ENCODE measurements around the gene KRTAP10-4.
"Not testable (repeated sequence)": the region's sequence is repeated elsewhere in the genome, so short reads cannot be mapped to it uniquely, and the experiment has no call there.

Gene KRTAP10-4

DNA sequence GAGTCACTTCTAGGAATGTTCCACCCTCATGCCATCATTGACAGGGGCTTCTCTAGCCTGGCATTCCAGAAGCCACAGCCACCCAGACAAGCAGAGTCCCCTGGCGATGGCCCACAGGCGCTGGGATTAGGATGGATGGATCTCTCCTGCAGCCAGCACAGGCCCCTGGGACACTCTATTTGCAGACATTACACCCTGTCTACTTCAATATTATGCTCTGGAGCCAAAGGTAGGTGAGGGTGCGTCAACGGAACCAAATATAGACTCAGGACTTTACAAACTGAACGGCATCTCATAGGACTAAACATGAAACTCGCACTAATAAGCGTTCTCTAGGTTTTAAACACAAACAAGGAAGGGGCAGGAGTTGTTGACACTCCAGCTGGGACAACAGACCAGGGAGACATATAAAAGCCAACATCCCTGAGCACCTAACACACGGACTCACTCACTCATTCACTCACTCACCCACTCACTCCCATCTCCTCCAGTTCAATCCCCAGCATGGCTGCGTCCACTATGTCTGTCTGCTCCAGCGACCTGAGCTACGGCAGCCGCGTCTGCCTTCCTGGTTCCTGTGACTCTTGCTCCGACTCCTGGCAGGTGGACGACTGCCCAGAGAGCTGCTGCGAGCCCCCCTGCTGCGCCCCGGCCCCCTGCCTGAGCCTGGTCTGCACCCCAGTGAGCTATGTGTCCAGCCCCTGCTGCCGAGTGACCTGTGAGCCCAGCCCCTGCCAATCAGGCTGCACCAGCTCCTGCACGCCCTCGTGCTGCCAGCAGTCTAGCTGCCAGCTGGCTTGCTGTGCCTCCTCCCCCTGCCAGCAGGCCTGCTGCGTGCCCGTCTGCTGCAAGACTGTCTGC lies 26.8 kb downstream of the KRTAP10-4 start, which contains the start of gene KRTAP10-7:
KRTAP10-7 (plus strand) TSS at position 480 of the 861 bp plus-strand sequence; CDS start at position 505, 25 bp downstream.
- DNase-seq, result not testable (repeated sequence)

DNA sequence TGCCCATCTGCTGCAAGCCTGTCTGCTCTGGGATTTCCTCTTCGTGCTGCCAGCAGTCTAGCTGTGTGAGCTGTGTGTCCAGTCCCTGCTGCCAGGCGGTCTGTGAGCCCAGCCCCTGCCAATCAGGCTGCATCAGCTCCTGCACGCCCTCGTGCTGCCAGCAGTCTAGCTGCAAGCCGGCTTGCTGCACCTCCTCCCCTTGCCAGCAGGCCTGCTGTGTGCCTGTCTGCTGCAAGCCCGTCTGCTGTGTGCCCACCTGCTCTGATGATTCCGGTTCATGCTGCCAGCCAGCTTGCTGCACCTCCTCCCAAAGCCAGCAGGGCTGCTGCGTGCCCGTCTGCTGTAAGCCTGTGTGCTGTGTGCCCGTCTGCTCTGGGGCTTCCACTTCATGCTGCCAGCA lies 27.6 kb downstream of the KRTAP10-4 start:
- DNase-seq, result peak; percentile 68

DNA sequence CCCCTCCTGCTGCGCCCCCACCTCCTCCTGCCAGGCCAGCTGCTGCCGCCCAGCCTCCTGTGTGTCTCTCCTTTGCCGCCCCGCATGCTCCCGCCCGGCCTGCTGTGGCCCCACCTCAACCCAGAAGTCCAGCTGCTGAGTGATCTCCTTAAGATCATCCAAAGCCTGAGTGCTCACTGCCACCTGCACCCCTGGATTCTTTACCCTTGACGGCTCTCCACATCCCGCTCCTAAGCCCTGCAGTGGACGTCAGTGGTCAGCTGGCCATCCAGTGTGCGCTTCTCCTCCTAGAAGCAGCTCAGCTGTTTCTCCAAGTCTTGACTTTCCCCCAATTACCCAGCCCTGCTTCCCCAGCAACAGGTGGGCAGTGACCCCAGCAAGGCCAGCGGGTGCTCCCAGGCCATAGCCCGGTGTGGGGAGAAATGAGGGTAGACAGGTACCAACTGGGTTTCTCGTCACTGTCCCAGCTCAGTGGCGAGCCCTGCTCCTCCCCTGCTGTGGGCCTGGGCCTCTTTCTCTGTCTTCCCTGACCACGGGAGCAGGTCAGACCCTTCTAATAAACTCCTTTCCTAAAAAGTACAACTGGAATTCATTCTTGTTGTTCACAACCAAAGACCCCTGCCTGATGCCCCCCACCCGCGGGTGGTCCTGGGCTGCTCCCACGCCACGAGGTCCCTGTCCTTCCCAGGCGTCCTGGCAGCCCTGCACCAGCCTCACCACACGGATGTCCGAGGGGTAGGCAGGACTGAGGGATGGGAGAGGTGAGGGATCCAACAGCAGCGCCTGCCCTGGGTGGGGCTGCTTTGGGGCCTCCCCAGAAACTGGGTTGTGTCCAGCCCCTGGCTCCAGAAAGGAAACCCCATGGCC lies 28.3 kb downstream of the KRTAP10-4 start:
- no peak for DNase-seq

DNA sequence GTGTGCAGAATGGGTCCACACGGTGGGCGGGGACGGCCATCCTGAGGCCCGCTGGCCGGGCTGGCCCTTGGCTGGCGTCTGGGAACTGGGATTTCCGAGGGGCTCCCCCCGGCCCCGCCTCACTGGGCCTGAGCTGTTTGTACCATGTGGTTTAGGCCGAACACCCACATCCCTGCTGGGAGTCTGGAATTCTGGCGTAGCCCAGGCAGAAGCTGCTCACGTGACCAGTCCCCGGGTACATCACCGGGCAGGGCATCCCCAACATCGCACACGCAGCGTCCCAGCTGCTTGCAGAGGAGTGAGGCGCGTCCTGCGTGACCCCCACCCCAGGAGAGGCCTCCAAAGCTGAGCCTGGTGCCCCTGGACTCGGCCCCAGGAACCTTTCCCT lies 28.9 kb downstream of the KRTAP10-4 start:
- no peak for DNase-seq

DNA sequence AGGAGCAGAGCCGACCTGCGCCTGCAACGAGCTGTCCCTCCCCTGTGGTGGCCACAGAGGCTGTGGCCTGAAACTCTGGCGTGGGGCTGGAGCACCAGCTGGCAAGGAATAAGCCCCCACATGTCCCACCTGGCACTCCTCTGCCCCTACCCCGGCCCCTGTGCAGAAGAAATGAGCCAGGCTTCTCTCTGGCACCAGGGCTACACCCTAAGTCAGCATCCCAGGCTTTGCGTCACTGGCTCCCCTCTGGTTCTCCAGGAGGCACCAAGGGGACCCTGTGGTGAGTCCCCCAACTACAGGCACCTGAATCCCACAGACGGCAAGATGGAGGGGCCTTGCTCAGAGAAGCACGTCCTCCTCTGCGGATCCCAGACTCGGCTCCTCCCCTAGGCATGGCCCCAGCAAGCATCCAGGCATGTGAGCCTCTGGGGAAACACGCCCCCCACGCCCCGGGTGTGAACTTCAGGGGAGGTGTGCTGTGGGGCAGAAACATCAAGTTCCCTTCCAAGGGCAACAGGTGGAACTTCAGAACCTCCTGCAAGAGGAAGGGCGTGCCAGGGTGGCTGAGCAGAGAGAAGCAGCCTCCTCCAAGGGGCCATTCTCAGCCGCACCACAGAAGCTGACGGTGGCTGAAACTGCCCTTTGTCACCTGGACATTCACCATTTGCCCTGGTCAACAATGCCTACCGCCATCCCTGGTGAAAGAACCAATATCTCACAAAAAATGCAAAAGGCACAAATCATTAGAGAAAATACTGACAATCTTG lies 29.8 kb downstream of the KRTAP10-4 start:
- peak; percentile 59 for DNase-seq

DNA sequence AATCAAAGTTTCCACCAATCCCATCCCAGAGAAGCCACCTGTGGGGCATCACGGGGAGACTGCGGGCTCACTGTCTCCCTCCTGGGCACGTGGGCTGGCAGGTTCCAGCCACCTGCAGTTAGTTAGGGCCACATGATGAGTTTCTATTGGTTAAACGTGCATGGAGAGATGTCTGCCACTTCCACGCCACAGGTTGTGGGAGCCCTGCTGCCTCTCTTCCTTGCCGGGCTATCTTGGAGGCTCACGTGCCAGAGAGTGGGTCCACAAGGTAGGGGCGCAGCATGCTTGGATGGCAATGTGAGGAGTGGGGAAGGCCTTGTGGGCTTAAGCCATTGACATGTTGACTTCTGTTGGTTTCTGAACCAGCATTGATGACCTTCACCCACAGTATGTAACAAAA lies 30.4 kb downstream of the KRTAP10-4 start:
- peak; percentile 33 for DNase-seq

DNA sequence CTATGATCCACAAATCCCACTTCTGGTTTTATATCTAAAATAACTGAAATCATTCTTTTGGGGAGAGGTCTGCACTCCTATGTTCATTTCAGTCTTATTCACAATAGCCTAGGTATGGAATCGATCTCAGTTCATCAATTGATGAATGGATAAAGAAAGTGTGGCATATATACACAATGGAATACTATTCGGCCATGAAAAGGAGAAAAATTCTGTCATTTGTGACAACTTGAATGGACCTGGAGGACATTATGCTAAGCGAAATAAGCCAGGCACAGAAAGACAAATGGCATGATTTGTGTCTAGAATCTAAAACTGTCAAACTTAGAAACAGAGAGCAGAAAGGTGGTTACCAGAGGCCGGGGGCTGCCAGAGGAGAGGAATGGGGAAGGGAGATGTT lies 33.0 kb downstream of the KRTAP10-4 start:
- DNase-seq, result no peak

DNA sequence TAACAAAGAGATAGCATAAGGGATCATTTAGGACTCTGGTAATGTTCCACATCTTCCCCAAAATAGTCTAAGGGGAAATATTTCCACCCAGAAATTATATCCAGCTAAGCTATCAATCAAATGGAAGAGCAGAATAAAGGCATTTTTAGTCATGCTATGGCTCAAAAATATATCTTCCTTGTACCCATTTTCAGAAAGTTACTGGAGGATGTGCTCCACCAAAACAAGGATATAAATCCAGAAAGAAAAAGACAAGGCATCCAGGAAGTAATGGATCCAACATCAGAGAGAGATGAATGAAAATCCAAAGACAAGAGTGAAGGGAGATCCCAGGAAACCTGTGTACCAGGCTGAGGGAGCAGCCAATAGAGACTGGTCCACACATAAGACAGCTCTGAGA lies 35.7 kb downstream of the KRTAP10-4 start:
- no peak for DNase-seq

DNA sequence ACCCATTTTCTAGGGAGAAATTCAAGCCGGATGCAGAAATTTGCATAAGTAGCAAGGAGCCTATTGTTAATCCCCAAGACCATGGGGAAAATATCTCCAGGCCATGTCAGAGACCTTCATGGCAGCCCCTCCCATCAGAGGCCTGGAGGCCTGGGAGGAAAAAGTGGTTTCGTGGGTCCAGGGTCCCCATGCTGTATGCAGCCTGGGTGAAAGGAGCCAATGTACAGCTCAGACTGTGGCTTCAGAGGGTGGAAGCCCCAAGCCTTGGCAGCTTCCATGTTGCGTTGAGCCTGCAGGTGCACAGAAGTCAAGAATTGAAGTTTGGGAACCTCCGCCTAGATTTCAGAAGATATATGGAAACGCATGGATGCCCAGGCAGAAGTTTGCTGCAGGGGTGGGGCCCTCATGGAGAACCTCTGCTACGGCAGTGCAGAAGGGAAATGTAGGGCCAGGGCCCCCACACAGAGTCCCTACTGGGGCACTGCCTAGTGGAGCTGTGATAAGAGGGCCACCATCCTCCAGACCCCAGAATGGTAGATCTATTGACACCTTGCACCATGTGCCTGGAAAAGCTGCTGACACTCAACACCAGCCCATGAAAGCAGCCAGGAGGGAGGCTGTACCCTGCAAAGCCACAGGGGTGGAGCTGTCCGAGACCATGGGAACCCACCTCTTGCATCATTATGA lies 36.8 kb downstream of the KRTAP10-4 start:
- not testable (repeated sequence) for DNase-seq

DNA sequence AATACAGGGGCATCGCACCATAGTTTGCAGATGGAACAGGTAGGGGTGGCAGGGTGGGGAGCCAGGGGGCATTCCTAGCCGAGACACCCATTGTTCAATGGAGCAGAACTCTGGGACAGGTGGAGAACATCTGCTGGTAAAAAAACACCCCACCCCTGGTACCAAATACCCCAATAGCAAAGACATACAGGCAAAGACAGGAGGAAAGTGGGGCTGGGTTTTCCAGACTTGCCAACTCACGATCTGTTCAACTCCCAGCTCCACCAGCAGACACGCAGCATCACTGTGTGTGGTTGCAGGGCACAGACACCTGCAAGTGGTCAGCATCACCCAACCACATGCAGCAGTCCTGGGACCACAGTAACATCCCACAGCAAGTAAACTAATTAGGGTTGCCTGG lies 38.0 kb downstream of the KRTAP10-4 start:
- DNase-seq, result peak; percentile 54

DNA sequence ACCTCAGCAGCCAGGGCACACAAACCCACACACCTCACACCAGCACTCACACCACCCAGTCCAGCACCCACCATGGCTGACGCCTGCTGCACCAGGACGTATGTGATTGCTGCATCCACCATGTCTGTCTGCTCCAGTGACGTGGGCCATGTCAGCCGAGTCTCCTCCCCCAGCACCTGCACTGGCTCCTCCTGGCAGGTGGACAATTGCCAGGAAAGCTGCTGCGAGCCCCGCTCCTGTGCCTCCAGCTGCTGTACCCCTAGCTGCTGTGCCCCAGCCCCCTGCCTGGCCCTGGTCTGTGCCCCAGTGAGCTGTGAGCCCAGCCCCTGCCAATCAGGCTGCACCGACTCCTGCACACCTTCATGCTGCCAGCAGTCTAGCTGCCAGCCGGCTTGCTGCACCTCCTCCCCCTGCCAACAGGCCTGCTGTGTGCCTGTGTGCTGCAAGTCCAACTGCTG lies 38.5 kb downstream of the KRTAP10-4 start, which contains the start of gene KRTAP10-8:
KRTAP10-8 (plus strand) TSS at position 51 of the 458 bp plus-strand sequence; CDS start at position 73, 22 bp downstream.
- DNase-seq, result peak; percentile 93

DNA sequence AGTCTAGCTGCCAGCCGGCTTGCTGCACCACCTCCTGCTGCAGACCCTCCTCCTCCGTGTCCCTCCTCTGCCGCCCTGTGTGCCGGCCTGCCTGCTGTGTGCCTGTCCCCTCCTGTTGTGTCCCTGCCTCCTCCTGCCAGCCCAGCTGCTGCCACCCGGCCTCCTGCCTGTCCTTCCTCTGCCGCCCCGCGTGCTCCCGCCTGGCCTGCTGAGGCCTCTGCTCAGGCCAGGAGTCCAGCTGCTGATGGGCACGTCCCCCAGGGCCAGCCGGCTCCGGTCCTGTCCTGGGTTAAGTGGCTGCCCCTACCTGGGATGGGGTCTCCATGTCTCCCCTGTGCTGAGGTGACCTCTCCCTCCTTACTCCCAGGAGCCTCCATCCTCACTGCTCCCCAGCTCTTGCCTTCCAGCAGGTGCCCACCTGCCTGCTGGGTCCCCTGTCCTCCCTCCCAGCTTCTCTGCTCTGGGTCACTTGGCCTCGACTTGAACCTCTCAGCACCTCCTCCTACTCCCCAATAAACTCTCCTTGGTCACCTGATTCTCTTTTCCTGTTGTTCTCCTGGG lies 39.2 kb downstream of the KRTAP10-4 start:
- DNase-seq, result no peak

DNA sequence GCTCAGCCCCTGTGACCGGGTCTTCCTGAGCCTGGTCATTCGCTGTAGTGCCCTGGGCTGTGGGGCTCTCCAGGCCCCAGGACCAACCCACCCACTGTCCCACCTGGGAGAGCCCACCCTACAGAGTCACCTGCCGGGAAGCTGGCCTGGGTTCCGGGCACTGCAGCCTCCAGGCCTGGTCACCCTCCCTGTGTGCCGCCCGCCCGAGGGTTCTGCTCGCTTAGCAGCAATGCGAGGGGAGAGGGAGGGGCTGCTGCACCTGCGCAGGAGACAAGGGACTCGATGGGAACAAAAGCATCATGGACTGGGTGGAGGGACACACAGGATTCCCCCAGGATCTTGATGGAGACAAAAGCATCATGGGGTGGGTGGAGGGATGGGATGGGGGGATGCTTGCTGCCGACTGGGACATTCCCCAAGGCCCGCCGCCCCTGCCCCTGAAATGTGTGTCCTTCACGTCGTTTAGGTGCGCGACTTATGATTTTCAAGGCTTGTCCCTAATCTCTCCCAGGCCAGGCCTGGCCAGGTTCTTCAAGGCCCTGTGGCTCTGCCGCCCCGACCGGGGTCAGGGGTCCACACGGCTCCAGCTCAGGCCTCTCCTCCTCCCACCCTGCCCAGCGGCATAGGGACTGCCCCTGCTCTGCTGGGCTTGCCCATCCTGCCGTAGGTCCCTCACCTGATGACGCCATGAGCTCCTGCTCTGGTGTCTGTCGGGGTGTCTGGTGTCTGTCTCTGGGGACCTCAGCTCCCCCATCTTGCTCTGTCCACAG lies 40.0 kb downstream of the KRTAP10-4 start:
- DNase-seq, result no peak

DNA sequence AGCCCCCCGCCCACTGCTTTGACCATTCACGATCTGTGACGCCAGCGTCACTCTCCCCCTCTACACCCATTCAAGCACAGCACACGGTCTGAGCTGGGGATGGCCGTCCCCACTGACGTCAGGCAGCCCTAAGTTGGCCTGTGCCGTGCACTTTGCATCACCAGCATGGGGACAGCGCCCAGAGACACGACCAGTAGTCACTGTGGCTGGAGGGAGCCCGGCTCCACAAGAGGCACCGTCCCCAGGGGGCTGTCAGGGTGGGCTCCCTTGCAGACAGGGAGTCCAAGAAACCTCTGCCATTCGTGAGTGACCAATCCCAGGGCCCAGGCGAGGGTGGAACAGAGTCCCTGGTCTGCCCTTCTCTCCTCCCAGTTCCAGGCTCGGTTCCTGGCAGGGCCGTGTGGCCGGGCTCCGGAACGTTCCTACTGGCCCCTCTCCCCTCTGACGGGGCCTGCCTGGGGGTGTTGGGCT lies 40.7 kb downstream of the KRTAP10-4 start:
- no peak for DNase-seq

DNA sequence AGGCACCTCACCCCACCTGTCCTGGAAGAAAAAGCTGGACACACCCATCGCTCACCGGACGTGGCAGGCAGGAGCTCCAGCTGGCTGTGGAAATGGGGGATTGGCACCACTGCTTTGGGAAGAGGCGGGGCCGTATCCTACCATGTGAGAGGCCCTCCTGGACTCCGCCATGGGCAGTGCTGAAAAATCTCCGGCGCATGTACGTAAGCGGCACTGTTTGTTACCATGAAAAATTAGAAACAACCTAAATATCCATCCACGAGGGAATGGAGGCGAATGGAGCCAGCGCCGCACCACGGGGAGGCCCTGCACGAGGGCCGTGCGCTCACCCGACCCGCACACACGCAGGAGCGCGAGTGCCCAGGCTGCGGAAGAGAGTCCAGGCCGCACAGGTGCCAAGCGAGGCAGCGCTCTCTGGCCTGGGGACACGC lies 41.4 kb downstream of the KRTAP10-4 start:
- no peak for DNase-seq

DNA sequence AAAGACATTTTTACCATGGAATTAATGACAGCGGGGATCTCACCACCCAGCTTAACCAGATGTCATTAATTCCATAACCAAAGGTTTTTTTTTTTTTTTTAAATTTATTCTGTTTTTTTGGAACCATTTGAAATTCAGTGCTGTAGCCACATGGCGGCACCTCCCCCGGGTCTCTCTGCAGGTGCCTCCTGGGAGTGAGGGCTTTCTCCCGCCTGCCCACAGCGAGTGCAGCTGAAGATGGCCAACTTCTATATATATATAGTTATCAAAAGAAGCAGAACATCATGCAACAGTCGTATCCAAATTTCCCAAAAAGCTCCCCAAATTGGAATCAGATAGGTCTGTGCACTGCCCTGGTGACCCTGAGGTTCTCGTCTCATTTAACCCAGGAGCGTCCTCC lies 41.9 kb downstream of the KRTAP10-4 start:
- peak; percentile 59 for DNase-seq

DNA sequence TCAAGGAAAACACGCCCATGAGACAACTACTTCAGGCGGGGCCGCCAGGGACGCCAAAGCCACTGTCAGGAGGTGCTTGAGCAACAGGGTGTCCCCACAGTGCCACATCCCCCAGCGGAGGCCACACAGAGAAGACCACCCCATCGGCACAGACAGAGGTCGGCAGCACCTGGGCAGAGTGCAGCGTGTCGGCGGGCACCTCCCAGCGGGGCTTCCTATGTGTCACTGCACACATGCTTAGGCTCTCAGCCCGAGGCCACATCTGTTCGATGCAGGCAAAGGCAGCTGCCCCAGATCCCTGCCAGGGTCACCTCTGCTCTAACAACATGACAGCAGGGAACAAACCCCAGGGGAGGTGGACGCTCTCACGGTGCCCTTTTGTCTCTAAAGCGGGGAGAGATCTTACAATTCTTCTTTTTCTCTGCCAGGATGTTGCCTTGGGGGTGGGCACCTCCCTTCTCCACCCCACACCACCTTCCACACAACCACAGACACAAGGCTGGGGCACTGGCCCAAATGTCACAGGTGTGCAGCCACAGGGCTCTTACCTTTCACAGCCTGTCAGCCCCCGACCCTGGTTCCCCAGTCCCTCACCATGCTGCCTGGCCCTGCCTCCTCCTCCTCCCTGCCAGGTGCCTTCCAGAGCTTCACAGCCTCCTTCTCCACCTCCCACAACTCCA lies 42.5 kb downstream of the KRTAP10-4 start:
- peak; percentile 75 for DNase-seq

DNA sequence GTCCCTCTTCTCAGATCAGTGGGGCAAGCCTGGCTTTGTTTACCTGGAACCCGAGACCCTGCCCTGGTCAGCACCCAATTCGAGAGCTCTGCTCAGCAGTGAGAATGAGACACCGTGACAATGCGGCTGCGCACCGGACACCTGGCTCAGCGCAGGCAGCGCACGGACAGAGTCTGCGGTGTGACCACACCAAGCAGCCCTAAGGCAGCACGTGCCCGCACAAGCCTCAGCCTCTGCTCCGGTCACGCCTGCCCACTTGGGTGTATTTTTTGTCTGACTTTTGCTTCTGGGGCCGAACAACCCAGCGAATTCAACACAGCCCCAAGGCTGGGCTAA lies 43.0 kb downstream of the KRTAP10-4 start:
- DNase-seq, result peak; percentile 80

DNA sequence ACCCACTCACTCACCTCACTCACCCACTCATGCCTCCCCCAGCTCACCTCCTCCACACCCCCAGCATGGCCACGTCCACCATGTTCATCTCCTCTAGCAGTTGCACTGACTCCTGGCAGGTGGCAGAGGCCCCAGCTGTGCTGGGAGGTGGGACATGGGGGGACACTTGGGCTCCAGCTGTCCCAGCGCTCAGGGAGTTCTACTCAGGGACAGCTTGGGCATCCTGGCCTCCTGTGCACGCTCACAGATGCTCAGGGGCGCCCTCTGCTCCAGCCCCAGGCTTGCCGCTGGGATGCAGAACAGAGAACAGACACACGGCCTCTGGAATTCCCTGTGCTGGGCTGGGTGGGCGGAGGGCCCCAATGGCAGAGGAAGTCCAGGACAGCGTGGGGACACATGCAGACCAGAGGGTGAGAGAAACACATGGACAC lies 43.6 kb downstream of the KRTAP10-4 start:
- no peak for DNase-seq

DNA sequence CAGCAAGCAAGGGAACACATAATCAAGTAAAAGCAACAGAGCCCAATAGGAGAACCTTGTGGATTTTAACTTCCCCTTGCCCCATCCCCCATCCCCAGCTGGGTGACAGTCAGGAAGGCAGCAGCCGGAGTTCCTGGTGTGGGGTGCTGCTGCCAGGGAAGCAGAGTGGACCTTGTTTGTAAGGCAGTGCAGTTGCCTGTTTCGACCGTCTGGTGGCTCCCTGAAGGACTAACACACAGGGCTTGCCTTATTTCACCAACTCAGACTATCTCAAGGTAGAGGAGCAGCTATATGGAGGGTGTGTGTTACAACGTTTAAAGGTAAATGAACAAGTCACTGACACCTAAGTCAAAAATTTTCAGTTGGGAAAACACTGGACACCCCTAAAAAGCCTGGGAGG lies 45.0 kb downstream of the KRTAP10-4 start:
- DNase-seq, result peak; percentile 69
